Brain pericyte (primary cell): ENCODE measurements around the gene VANGL1.
A peak's percentile ranks its signal among the peaks of the same experiment; 100 is the strongest.

Experiments used
- DNase-seq: peaks from one replicate; pipeline ENCODE4 v3.0.0-alpha.2; 2012; ENCODE audit warnings: low read depth, low spot score

VANGL1 gene

GRCh38 chr1:115705085-115705951, 63.5 kb downstream of the VANGL1 start:
- no peak for DNase-seq

- no peak for DNase-seq
Observed at GRCh38 chr1:115705963-115706362, 64.2 kb downstream of the VANGL1 start.

GRCh38 chr1:115706587-115707425, 65.0 kb downstream of the VANGL1 start:
- DNase-seq = no peak

- no peak for DNase-seq
Observed at GRCh38 chr1:115710859-115711624, 69.3 kb downstream of the VANGL1 start.

- no peak for DNase-seq
Observed at GRCh38 chr1:115712911-115713609, 71.3 kb downstream of the VANGL1 start.

GRCh38 chr1:115713906-115714305, 72.1 kb downstream of the VANGL1 start:
- no peak for DNase-seq

- no peak for DNase-seq
Observed at GRCh38 chr1:115714572-115715141, 72.9 kb downstream of the VANGL1 start.

GRCh38 chr1:115717541-115717940, 75.8 kb downstream of the VANGL1 start:
- no peak for DNase-seq

- DNase-seq = no peak
Observed at GRCh38 chr1:115718011-115718754, 76.4 kb downstream of the VANGL1 start.

- DNase-seq = no peak
Observed at GRCh38 chr1:115719285-115719684, 77.5 kb downstream of the VANGL1 start.

GRCh38 chr1:115722221-115722620, 80.5 kb downstream of the VANGL1 start:
- no peak for DNase-seq

GRCh38 chr1:115723756-115724155, 82.0 kb downstream of the VANGL1 start:
- DNase-seq = no peak

GRCh38 chr1:115725600-115725999, 83.8 kb downstream of the VANGL1 start:
- no peak for DNase-seq

GRCh38 chr1:115726161-115726560, 84.4 kb downstream of the VANGL1 start:
- DNase-seq = no peak

GRCh38 chr1:115726570-115726969, 84.8 kb downstream of the VANGL1 start:
- DNase-seq = no peak

- peak; percentile 84 for DNase-seq
Observed at GRCh38 chr1:115727706-115728249, 86.0 kb downstream of the VANGL1 start.

GRCh38 chr1:115728341-115728740, 86.6 kb downstream of the VANGL1 start:
- DNase-seq = no peak

GRCh38 chr1:115729756-115730155, 88.0 kb downstream of the VANGL1 start:
- no peak for DNase-seq

- DNase-seq = no peak
Observed at GRCh38 chr1:115732316-115732715, 90.5 kb downstream of the VANGL1 start.

- DNase-seq = no peak
Observed at GRCh38 chr1:115740811-115741210, 99.0 kb downstream of the VANGL1 start.
